ENCODE results near the gene ARAP1.

DNA sequence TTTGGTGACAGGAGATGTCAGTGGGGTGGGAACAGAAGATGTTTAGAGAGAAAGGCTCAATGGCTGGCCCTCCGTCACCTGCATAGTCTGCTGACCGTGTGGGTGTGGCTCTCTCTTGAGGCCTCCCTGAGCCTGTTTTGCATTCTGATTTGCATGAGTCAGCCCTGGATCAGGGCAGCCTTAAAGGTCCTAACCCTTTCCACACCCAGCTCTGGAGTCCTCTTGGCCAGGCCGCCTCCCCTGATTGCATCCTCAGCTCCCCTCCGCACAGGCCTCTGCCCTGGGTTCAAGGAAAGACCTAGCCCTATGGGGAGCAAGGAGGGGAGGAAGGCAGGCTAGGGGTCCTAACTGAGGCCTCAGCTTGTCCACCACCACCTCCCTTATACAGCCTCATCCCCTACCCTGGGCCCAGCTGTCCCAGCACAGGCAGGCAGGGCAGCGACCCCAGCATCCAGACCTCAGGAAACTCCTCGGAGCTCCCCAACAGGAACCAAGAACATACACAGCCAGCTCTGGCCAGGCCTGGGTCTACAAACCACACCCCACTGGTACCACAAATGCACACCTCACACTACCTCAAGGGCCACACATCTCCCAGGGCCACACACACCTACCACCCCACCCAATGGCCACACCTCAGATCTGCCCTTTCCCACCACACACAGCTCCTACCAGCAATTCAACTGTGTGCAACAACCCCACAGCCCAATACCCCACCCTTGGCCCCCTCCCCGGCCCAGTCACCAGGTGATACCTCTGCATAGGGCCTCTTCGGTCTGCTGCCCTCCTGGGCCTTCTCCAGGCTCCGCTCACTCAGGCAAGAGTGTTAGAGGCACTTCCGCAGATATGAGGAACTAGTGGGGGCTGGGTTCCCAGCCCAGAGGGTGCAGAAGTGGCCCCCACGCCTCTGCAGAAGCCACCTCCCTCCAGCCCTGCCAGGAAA lies 13.7 kb downstream of the ARAP1 start:
- TF ChIP-seq, protein P1, sequence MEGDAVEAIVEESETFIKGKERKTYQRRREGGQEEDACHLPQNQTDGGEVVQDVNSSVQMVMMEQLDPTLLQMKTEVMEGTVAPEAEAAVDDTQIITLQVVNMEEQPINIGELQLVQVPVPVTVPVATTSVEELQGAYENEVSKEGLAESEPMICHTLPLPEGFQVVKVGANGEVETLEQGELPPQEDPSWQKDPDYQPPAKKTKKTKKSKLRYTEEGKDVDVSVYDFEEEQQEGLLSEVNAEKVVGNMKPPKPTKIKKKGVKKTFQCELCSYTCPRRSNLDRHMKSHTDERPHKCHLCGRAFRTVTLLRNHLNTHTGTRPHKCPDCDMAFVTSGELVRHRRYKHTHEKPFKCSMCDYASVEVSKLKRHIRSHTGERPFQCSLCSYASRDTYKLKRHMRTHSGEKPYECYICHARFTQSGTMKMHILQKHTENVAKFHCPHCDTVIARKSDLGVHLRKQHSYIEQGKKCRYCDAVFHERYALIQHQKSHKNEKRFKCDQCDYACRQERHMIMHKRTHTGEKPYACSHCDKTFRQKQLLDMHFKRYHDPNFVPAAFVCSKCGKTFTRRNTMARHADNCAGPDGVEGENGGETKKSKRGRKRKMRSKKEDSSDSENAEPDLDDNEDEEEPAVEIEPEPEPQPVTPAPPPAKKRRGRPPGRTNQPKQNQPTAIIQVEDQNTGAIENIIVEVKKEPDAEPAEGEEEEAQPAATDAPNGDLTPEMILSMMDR (IDR thresholded peaks at IDR 0.05 in 8 of 11, conservative IDR thresholded peaks at IDR 0.05 in 3 of 11) = no peak
- TF ChIP-seq POLR2A (IDR thresholded peaks at IDR 0.05) = peak in 1 of 3 donors; percentile 25
- peak; percentile 80 to 87 (median 81) for TF ChIP-seq POLR2AphosphoS5 (IDR thresholded peaks at IDR 0.05)

All from spleen (tissue), 7 donors.